DMS 273 (cell line): Measurements from ENCODE around the gene RPL35.
A peak's percentile ranks its signal among the peaks of the same experiment; 100 is the strongest.

Experiments
- DNase-seq: peaks from one replicate; lab custom pipeline; 2025; ENCODE audit not compliant: unreplicated experiment; lab: John Stamatoyannopoulos, UW

The RPL35 gene

DNA sequence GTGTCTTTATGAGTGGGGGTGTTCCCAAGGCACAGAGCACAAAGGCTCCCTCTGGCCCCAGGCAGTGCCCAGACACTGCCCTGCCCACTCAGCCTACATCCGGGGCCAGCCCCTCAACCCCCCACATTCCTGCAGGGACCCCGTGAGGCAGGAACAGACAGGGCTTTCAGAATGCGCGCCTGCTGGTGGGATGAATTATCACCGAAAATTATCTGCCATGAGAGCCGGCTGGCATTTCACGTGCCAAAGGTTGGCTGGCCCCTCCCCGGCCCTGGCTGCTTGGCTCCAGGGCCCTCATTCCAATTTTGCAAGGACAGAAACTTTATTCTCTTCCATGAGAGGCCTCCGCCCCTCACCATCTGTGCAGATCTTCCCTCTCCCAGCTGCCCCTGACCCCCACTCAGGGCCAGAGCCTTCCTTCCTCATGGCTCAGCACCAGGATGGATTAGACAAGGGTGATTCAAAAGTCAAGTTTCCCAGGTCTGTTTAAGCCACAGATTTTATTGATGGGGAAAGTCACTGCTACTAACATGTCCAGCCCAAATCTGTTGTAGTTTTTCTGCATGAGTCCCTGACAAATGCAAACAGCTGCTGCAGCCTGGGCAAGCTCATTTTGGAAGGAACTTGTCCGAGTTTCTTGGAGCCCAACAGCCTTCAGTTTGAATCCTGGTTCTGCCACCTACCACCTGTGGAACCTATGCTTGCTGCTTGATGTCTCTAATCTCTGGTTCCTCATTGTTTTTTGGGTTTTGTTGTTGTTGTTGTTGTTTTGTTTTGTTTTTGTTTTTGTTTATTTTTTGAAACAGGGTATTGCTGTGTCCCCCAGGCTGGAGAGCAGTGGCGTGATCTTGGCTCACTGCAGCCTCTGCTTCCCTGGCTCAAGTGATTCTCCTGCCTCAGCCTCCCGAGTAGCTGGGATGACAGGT is 40.8 kb downstream of the RPL35 start:
- peak; percentile 94 for DNase-seq

DNA sequence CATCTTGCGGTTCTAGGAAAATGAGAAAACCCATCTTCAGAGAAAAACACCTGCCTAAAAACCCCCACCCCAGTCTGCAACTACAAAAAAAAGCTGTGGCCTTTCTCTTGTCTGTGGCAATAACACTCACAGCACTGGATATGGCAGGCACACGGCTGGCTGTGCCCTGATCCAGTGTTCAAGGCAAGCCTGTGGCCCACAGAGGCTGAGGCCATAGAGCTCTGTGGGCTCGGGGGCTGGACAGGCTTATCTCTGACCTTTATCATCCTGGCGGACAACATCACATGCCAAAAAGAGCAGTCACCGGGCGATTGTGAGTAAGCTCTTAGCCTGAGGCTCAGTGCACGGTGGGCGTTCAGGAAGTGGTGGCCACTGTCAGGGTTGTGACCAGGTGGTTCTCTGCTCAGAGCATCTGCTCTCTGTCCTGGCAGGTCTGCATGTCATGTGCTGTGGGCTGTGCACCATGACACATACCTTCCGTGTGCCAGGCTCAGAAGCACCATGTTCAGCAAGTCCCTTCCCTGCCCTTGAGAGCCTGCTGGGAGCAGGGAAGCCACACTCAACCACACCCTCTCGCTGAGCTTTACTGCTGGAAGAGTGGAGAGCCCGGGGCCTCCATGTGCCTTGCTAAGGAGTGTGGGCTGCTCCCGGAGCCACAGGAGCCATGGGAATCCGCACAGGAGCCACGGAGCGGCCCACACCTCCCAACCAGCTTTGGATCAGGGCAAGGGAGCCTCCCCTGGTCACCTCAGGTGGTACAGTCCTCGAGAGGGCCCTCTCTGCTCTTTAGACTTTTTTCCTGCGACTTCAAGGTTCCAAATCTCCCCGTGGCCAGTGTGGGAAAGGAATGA is 43.1 kb downstream of the RPL35 start:
- DNase-seq: peak; percentile 71

DNA sequence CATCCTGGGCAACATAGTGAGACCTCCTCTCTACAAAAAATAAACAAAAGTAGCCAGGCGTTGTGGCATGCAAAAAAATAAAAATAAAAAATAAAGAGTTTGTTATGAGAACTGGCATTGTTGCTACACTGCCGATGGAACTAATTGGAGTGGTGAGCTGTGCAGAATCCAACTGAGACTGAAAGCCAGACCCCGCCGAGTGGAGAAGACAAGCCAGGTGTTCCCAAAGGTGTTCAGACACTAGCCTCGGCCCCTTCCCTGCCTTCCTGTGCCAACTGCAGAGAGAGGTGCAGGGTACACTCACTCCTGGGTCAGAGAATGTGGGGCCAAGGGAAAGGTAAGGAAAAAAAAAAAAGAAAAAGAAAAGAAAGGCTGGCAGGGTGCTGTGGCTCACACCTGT is 46.2 kb downstream of the RPL35 start:
- no peak for DNase-seq

DNA sequence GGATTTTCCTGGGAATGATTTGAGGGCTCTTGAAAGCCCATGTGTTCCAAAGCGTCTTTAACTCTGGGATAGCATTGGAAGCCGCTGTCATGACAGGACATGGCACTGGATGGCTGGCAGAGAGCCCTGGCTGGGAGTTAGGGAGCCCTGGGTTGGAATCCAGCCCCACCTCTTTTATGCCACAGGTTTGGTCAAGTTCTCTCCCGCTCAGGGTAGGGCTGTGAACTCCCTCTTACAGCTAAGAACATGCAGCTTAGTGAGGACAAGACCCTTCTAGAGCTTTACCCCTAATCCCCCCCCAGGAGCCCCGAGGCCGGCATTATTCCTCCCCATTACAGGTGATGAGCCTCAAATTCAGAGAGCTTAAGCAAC is 47.6 kb downstream of the RPL35 start:
- DNase-seq: no peak

DNA sequence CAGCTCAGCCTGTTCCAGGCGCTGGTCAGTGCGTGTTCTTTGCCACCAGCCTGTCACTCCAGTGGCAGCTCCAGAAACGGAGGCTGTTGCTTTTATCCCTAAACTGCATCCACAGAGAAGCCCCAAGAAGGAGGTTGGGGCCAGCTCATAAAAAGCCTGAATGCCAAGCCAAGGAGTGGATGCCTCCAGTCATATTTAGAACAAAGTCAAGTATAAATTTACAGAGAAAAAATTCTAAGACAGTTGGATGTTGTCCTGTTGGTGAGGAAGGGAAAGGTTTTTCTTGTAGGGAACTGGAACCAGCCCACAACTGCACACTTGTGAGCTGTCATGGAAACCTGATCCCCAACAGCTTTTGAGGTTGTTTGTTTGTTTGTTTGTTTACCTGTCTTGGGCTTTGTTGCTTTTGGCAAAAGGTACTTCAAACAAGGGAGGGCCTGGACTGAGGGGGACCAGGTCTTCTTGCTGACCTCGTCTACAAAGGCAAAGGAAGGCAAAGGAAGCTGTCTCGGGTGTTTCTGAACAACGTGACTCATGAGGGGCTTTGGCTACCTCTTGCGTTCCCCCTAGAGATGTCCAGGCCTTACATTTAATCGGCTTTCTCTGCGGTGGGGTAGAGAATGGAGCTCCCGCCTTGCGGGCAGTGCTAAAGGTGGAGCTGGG is 48.1 kb downstream of the RPL35 start:
- no peak for DNase-seq

GRCh38 chr9:124813041-124813440 is 48.7 kb downstream of the RPL35 start:
- DNase-seq: no peak

DNA sequence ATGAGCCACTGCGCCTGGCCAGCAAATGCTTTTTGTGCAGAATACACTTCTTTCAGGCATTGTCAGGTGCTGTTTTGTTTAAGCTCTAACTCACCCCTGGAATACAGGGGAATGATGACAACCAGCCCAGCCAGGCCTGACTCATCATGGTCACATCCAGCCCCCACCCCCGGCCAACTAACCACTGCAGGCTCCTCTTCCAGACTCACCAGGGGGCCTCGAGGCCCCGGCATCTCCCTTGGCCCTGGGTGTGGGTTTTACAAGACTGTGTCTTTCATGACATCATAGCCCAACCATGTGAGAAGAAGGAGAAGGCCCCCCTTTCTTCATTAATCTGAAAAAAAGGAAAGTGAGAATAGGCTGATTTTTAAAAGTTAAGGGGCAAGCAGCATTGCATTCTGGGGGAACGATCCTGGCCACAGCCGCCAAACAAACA is 49.3 kb downstream of the RPL35 start:
- DNase-seq: no peak

DNA sequence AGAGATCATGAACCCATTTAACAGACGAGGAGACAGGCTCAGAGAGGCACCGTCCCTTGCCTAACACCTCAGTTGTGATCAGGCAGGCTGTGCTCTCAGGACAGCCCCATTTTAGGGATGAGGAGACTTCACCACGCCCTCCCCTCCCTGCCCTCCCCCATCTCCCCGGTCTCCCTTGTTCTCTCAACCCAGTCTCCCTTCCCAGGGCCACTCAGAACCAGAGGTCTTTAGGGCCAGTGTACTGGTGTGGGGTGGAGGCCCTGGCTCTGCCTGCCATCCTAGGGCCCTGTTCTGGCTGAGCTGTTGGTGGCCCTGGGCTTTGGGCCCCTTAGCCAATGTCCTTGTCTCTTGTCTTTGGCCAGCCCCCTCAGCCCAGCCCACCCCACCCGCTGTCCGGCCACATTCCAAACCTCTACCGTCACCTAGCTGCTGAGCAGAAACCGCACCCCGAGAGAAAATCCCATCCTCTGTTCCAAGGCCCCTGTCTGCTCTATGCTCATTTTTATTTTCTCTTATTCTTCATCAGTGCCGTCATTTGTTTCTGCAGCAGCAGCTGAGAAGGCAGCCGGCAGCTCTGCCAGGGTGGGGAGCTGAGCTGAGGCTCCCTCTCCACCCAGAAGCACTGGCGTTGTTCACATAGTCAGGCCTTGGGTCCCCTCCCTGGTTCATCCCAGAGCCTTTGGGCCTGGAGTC is 50.9 kb downstream of the RPL35 start:
- no peak for DNase-seq

DNA sequence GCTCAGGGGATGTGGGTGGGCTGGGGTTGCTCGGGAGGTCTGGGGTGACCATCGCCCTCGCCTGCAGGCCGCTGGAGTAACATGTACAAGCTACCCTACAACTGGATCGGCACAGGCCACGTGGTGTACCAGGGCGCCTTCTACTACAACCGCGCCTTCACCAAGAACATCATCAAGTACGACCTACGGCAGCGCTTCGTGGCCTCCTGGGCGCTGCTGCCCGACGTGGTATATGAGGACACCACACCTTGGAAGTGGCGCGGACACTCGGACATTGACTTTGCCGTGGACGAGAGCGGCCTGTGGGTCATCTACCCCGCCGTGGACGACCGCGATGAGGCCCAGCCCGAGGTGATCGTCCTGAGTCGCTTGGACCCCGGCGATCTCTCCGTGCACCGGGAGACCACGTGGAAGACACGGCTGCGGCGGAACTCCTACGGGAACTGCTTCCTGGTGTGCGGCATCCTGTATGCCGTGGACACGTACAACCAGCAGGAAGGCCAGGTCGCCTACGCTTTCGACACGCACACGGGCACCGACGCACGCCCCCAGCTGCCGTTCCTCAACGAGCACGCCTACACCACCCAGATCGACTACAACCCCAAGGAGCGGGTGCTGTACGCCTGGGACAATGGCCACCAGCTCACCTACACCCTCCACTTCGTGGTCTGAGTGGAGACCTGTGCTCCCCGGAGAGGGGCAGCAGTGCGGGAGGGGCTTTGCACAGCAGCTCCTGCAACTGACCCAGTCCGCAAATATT is 51.8 kb downstream of the RPL35 start:
- no peak for DNase-seq

- DNase-seq: no peak
These were observed 52.5 kb downstream of the RPL35 start for GRCh38 chr9:124809211-124809610.

- DNase-seq: no peak
These were observed 53.4 kb downstream of the RPL35 start for GRCh38 chr9:124808246-124808956.
